LNCAP (cell line): ENCODE measurements around the gene MSH2.

Source experiments
- TF ChIP-seq, protein P1 (sequence below): fragments of 450-650 bp; IDR thresholded peaks from 2 replicates; pipeline ENCODE4 v1.5.1; 2017; ENCODE audit warnings: mild to moderate bottlenecking

MSH2 gene

GRCh38 chr2:47456851-47457250 is 53.9 kb downstream of the MSH2 start:
- TF ChIP-seq, protein P1, sequence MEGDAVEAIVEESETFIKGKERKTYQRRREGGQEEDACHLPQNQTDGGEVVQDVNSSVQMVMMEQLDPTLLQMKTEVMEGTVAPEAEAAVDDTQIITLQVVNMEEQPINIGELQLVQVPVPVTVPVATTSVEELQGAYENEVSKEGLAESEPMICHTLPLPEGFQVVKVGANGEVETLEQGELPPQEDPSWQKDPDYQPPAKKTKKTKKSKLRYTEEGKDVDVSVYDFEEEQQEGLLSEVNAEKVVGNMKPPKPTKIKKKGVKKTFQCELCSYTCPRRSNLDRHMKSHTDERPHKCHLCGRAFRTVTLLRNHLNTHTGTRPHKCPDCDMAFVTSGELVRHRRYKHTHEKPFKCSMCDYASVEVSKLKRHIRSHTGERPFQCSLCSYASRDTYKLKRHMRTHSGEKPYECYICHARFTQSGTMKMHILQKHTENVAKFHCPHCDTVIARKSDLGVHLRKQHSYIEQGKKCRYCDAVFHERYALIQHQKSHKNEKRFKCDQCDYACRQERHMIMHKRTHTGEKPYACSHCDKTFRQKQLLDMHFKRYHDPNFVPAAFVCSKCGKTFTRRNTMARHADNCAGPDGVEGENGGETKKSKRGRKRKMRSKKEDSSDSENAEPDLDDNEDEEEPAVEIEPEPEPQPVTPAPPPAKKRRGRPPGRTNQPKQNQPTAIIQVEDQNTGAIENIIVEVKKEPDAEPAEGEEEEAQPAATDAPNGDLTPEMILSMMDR, result no peak

DNA sequence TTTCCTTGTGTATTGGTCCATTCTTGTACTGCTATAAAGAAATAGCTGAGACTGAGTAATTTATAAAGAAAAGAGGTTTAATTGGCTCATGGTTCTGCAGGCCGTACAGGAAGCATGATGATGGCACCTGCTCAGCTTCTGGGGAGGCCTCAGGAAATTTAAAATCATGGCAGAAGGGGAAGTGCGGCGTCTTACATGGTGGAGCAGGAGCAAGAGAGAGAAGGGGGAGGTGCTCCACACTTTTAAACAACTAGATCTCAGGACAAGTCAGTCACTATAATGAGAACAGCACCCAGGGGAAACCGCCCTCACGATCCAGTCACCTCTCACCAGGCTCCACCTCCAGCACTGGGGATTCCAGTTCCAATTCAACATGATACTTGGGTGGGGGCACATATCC is 54.3 kb downstream of the MSH2 start:
- TF ChIP-seq, protein P1, result no peak

DNA sequence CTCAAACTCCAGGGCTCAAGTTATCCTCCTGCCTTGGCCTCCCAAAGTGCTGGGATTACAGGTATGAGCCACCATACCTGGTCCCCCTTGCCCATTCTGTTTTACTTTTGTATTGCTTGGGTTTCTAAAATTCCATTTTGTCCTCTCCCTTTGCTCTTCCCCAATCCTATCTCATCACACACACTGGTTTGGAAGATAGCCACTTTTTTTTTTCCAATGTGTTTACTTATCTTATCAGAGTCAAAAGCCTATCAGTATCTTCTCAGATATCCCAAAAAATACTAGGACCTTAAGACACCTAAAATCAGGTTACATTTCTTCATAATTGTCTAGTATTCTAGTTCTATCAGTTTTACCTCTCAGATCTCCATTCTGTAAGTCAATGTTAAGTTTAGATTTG is 56.1 kb downstream of the MSH2 start:
- TF ChIP-seq, protein P1, result no peak

- TF ChIP-seq, protein P1, result no peak
Observed at GRCh38 chr2:47460766-47461165, 57.8 kb downstream of the MSH2 start.

DNA sequence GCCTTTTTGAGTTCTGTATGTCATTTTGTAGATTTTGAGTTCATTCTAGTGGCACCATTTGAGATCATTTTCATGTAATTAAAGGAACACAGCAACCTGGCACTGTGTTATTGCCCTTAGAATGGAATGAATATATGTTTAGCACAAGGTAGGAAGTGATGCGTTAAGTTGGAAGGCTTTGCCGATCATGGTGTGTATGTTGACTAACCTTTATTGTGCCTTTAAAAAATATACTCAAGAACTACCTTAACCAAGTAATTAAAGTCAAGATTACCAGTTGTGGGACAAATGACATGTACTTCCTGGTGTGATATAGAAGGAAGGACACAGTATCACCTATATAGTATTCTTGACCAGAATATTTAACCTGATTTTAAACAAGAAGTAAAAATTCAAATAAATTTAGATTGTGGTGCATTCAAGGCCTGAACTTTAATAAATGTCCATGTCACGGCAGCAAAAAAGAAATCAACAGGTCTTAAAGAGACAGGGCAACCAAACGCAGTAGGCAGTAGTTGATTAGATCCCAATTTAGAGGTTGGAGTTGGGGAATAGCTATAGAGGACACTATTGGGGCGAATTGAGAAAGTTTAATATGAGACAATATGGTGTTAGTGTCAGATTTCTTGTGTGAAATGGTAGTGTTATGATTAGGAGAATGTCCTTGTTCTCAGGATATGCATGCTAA is 68.6 kb downstream of the MSH2 start:
- TF ChIP-seq, protein P1, result no peak

DNA sequence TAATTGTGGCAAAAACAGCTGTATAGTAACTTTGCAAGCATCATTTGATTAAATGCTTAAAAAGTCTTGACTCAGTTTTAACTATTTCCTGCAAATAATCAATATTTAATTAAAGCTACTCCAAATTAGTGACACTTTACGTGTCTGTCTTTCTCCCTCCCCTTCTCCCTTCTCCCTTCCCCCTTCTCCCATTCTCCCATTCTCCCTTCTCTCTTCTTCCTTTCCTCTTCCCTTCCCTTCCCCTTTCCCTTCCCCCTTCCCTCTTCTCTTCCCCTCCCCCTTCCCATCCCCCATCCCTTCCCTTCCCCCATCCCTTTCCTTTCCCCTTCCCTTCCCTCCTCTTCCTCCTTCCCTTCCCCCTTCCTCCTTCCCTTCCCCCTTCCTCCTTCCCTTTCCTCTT is 76.9 kb downstream of the MSH2 start:
- TF ChIP-seq, protein P1, result no peak

- TF ChIP-seq, protein P1, result no peak
Observed at GRCh38 chr2:47483191-47483590, 80.2 kb downstream of the MSH2 start.

- TF ChIP-seq, protein P1, result no peak
Observed at GRCh38 chr2:47484396-47484795, 81.4 kb downstream of the MSH2 start.
